Left forelimb (tissue), 1 donor: ENCODE data around the gene TSSK1B.
"Not testable (repeated sequence)": the region's sequence is repeated elsewhere in the genome, so short reads cannot be mapped to it uniquely, and the experiment has no call there.

Experiments used
- DNase-seq: peaks from one replicate; pipeline ENCODE4 v3.0.0-alpha.2; 2018; ENCODE audit warnings: low spot score

Gene TSSK1B, protein sequence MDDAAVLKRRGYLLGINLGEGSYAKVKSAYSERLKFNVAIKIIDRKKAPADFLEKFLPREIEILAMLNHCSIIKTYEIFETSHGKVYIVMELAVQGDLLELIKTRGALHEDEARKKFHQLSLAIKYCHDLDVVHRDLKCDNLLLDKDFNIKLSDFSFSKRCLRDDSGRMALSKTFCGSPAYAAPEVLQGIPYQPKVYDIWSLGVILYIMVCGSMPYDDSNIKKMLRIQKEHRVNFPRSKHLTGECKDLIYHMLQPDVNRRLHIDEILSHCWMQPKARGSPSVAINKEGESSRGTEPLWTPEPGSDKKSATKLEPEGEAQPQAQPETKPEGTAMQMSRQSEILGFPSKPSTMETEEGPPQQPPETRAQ

DNA sequence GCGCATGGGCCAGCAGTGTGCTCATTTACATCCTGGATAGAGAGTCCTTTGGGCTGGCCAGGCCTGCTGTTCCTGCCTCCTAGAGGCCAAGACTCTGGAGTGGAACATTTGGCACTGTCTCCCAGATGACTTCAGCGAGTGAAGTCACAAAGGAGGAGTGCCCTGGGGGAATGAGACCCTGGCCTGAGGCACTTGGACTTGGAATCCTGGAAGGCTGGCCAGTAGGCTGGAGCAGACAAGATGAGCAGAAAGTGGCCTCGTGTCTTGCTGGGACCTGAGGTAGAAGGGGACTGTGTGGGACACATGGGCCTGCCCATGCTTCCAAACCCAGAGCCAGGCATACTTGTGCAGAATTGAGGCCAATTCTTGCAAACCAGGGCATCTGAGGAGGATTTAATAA lies at the start of gene TSSK1B:
Gene TSSK1B (minus strand): TSS at position 101 of the 400 bp plus-strand sequence. CDS start 150 bp downstream, outside the sequence.
- no peak for DNase-seq

DNA sequence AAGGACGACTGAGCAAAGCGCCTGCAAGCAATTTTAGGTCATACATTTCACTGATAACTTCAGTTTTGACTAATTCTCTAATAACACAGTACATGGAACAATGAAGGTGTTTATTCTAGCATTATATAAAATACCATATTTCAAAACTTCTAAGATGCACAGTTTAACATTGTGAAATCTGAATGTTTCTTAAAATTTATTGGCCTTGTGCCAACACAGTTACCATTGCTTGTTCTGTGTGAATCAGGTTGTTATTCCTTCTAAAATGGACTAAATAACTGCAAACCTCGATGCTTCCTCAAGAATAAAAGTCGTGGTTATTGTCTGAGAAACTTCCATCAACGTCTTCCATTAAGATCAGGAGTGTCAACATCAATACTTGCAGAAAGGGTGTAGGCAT lies 45.5 kb upstream of the TSSK1B start:
- DNase-seq: no peak

DNA sequence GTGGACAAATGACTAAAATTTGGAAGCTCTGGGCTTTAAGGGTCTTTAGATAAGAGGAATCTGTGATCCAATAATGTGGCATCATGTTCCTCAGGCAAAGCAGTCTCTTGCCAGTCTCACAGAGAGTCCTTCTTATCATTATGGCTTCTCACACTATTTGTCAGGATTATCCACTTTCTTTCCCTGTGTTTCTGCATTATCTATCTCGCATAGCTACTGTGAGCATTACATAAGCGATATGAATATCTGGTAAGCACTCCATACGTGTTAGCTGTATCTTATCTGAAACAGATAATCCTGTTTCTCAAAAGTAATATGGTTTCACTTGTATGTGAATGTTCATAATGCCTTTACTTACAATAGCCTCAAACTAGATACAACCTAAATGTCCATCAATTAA lies 43.9 kb upstream of the TSSK1B start:
- no peak for DNase-seq

DNA sequence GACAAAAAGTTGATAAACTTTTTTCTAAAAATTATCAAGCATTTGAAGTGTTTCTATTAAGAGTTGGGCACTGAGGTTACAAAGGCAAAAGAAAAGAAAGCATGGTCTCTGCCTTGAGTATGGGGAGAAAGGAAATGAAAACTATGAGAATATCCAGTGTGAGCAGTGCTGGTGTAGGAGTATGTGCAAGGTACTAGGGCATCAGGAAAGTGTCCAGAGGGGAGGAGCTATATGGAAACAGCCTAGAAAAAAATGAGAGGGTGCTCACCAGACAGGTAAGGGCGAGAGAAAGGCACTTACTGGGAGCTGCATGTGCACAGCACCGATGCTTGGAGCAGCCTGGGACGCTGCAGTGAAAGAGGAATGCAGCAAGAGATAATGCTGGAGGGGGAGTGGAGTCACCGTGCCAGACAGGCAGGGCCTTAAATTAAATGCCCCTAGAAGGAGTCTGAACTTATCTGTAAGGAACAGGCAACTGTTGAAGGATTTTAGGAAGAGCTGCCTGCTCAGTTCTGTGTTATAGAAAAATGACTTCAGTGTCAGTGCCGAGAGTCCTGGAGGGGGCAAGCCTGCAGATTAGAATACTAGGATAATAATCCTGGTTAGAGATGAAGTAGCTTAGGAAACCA lies 39.4 kb upstream of the TSSK1B start:
- no peak for DNase-seq

DNA sequence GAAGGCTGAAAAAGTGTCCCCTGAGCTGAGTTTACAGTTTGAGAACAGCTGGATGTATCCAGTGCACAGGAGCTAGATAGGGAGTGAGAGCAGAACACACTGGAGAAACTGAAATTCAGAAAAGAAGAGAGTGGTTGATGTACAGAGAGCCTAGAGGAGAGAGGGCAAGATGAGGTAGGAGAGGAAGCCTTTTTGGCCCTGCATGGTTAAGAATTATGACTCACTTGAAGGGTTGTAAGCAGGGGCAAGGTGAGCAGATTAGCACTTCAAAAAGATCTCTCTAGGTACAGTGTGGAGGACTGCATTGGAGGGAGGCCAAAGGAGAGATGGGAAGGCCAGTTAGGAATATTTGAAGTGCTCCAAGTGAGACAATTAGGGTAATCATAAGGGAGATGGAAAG lies 28.2 kb upstream of the TSSK1B start:
- no peak for DNase-seq

DNA sequence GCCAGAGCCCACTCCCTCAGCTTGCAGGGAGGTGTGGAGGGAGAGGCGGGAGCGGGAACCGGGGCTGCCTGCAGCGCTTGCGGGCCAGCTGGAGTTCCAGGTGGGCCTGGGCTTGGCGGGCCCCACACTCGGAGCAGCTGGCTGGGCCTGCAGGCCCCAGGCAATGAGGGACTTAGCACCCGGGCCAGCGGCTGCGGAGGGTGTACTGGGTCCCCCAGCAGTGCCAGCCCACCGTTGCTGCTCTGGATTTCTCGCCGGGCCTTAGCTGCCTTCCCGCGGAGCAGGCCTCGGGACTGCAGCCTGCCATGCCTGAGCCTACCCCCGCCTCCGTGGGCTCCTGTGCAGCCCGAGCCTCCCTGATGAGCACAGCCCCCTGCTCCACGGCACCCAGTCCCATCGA lies 22.3 kb upstream of the TSSK1B start:
- DNase-seq: not testable (repeated sequence)

DNA sequence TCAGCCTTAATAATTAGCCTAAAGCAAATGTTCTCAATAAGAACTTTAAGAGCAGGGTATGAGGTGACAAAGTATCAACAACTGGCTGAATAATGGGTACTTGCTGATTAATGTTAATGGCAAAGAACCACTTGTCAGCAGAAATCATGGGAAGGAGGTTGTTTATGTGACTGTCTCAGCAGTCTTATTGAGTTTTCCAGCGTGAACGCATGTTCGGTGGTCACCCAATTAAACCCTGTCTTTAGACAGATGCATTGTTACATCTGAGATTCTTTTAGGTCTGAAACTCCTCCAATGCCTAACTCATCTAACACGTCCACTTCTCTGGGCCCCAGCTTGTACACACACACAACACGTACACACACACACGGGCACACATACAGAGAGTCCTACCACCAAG lies 18.2 kb upstream of the TSSK1B start:
- no peak for DNase-seq

DNA sequence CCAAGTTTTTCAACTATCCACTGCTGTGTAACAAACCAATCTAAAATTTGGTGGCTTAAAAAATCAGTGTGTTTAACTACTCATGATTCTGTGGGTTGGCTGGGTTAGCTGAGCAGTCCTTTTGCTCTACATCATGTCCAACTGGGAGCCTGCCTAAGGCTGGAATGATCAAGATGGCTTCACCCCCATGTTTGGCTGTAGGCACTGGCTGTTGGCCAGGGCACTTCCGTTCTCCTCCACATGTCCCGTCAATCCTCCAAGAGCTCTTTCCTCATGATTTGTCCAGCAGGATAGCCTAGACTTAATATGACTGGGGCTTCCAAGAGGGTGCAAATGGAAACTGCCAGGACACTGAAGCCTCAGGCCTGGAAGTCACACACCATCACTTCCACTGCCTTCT lies 17.0 kb upstream of the TSSK1B start:
- DNase-seq: no peak

DNA sequence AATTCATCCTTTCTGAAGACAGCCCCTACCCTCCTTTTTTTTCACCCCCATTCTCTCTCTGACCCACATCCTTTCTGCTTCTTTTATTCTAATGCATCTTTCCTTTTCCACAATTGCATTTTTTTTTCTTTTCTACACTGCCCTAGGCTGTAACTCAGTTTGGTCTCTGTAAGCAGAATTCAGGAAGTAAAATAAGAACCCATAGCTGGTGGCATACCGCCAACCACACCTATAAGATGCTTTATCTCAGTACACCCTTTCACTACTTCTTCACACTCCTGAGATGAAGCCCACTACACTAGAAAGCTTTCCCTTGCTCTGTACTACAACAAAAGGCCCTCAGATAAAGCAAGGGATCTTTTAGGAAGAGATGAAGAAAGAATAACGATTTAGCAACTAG lies 16.1 kb upstream of the TSSK1B start:
- DNase-seq: no peak

DNA sequence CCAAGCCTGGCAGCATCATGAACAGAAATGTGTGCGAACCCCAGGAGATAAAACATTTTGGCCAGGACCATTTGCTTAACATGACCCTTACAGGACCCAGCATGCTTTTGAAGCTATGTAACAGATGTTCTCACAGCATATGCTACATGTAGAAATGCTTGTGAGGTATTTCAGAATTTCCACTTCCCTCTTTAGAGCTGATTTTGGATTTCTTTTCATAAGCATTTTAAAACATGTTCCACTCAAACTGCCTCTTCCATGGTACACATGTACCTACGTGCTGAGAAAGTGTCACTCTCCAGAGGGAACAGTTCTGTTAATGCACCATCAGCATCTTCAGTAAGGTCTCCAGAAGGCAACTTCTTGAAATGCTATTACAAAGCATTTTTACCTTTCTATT lies 15.7 kb upstream of the TSSK1B start:
- no peak for DNase-seq

DNA sequence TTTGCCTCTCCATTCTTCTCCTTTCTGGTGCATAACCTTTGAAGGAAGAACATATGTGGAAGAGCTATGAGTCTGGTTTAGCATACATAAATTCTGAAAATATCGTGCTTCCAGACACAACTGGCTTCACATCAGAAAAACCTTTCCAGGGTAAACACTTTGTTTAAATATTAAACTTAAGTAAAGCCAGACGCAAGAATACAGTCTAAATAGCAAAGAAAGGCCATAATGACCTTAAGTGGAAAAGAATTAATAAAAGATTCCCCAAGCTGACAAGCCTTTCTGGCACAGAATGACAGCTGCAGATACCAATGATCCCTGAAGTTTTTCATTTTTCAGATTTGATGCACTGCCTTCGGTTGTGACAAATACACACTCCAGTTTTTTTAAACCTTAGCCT lies 13.5 kb upstream of the TSSK1B start:
- no peak for DNase-seq

DNA sequence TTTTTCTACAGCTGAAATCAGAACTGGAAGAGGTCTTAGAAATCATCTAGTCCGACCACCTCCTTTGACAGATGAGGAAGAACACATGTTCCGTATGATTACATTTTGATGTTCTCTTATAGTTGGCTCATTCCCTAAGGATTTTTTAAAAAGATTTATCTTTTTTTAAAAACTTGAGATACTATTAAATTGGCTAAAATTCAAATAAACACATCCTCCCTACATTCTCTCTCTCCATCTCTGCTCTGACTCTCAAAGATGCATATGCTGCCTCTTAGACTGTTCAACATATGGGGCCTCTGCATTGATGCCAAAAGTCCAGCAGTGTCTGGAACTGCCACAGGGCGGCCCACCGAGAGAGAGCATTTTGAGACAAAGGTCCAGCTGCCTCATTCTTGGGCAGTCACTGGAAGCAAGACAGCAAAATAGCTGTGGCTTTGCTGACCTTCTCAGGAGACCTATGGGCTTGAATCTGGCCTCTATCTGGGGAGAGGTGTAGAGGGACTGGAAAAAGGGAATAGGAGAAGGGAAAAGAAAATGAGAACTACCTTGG lies 12.8 kb upstream of the TSSK1B start:
- DNase-seq: no peak

DNA sequence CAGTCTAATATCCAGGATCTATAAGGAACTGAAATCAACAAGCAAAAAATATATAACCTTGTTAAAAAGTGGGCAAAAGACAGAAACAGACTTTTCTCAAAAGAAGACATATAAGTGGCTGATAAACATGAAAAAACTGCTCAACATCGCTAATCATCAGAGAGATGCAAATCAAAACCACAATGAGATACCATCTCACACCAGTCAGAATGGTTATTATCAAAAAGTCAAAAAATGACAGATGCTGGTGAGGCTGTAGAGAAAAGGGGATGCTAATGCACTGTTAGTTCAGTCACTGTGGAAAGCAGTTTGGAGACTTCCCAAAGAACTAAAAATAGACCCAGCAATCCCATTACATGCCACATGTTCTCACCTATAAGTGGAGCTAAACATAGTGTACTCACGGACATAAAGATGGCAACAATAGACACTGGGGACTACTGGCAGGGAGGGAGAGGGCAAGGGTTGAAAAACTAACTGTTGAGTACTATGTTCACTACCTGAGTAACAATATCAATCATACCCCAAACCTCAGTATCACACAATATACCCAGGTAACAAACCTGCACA lies 11.7 kb upstream of the TSSK1B start:
- DNase-seq: no peak

DNA sequence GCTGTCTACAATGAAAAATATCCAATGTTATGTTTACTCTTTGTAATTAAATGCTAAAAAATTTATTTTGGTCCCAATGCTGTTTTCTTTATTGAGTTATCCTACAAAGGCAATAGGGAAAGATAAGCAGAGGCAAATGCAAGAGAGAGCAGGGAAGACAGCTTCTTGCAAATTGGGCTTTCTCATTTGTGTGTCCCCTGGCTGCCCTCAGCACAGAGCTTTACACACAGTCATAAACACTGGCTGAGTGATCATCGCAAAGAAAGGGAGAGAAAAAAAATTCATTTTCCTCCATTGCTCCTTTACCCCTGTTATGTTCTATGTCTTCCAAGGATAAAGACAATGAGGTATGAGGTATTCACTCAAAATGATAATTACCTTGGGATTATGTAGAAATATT lies 2.3 kb upstream of the TSSK1B start:
- DNase-seq: no peak

DNA sequence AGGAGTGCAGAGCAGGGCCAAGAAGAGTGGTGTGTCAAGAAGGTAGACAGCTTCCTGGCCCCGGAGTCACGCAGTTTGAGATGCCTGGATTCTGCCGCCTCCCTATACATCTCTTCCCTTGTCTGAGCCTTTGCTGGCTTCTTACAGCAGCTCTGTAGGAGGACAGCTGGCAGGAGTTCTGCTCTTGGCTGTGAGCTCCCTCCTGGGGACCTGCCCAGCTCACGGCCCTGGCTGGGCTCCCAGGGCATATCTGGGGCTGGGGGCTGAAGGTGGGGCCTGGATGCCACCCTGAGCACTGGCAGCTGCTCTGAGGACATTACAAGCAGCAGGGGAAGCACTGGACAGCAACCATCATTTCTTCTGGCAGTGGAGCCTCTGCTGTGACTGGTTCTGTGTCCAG lies 786 bp upstream of the TSSK1B start:
- no peak for DNase-seq

DNA sequence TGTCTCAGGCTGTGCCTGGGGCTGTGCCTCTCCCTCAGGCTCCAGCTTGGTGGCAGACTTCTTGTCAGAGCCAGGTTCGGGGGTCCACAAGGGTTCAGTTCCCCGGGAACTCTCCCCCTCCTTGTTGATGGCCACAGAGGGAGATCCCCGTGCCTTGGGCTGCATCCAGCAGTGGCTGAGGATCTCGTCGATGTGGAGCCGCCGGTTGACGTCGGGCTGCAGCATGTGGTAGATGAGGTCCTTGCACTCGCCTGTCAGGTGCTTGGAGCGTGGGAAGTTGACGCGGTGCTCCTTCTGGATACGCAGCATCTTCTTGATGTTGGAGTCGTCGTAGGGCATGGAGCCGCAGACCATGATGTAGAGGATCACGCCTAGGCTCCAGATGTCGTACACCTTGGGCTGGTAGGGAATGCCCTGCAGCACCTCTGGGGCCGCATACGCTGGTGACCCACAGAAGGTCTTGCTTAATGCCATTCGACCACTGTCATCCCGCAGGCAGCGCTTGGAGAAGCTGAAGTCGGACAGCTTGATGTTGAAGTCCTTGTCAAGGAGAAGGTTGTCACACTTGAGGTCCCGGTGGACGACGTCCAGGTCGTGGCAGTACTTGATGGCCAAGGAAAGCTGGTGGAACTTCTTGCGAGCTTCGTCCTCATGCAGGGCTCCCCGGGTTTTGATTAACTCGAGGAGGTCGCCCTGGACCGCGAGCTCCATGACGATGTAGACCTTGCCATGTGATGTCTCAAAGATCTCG lies 752 bp downstream of the TSSK1B start:
- DNase-seq: no peak

DNA sequence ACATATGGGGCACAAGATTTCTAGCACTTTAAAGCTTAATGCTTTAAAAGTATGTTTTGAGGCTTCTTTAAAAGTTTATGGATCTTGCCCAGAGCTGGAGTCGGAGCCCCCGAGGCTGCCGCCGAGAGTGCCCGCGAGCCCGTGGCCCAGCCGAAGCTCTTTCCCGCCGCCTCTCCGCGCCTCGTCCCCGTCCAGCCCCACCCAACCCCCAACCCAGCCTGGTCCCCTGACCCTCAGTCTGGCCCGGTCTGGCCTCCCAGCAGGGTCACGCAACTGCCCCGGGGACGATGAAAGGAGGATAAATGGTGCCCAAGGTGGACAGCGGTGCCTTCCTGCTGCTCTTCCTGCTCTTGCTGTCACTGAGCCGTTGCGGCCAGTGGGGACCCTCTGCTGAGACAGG lies 1.7 kb downstream of the TSSK1B start:
- DNase-seq: no peak

DNA sequence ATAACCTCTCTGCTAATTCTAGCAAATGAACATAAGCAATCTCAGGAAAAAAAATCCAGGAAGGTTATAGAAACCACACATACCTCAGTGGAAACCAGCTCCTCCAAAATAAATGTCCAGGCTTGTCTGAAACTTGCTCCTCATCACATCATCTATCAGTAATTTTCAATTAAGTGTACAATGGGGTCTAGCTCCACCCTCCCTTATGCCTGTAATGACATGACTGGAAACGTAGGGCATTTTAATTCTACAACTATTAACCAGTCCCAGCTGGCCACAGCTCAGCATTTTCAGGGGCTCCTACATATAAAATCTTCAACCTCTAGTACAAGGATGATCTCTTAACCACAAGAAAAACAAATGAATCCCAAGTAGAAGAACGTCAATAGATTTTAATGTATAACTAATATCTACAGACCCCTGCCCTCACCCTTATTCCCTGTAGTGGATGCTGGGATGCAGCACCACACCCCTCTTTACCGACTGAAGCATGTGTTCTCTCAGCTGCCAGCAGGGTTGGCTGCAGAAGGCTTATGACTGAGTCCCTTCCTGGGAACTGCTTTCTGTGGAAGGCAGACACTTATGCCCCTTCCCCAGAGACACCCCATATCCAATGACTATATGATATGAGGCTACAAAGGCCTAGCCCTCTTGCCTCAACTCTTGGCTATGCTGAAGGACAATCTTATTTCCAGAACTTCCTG lies 6.8 kb downstream of the TSSK1B start:
- no peak for DNase-seq

DNA sequence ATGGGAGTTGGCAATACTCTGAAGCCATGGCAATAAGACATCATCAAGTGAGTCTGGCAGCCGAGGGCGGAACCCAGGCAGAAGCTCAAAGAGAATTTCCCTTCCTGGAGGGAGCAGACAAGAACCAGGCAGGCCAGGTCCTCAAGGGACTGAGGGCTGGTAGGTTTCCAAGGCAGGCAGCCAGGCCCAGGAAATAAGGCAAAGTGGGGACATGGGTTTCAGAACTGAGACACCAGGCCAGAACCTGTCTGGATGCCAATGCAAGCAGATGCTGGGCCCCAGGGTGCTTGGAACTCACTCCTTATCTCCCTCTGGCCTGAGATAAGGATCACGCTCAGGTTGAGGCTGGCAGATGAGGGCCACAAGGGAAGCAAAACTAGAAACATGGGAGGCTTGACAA lies 8.9 kb downstream of the TSSK1B start:
- no peak for DNase-seq

DNA sequence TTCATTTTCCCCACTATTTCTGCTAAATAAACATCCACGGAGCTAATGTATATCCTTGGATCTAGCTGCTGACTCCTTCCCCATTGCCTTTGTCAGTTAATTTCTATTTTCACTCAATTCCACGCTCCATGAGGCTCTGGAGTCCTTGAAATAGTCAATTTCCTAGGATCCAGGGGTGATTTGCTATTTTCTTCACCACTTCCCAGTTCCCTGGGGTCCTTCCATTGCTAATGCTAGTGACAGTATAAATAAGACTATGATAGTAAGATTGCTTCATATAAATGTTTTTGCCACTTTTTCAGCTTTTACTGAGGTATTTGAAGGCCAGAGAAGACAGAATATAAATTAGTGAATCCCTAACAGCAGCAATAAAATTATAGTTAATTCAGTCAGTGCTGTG lies 13.1 kb downstream of the TSSK1B start:
- no peak for DNase-seq

DNA sequence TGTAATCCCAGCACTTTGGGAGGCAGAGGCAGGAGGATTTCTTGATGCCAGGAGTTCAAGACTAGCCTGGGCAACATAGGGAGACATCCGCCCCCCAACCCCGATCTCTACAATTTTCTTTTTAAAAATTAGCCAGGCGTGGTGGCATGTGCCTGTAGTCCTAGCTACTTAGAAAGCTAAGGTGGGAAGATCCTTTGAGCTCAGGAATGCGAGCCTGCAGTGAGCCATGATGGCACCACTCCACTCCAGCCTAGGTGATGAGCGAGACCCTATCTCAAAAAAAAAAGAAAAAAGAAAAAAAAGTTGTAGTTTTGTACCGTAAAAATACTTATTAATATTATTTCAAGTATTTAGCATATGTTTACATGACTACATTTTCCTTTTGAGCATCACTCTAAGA lies 29.3 kb downstream of the TSSK1B start:
- DNase-seq: no peak

DNA sequence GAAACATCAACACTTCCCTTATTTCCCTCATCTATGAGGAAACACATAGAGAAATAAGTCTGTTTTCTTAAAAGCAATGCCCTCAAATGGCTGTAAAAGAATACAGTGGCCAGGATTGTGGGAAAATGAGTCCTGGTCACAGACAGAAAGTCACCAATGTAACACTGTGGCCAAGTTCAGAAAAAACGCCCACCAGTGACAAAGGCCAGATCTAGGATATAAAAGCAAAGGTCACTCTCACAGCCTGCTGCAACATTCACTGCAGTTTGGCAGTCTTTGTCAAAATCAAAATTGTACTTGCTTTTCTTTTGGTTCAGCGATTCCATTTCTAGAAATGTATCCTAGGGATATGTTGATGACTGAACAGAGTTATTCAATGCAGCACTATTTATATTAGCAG lies 30.5 kb downstream of the TSSK1B start:
- no peak for DNase-seq
